ENCODE results near the gene SPATA20. TPM values are rescaled to one million over a fixed set of nuclear protein-coding genes. Genes with fewer than 3 reads are reported as not detected.
A peak's percentile ranks its signal among the peaks of the same experiment; 100 is the strongest.

The SPATA20 gene
- total and polyA plus RNA-seq, 4 donors = 31.5 to 45.9 (median 44.0) TPM

- 93% methylated on average over 8 of the region's 9 CpGs for WGBS (ENCODE audit: insufficient coverage)
- H3K4me1 ChIP-seq (ENCODE audit: control insufficient read depth, insufficient read depth, low read length) = peaks cover 20% of the 10 kb centered on the region
- H3K9me3 ChIP-seq (ENCODE audit: control insufficient read depth, insufficient read depth, low read length) = no peaks in the 10 kb centered on the region
- peaks cover 80% of the 10 kb centered on the region for H3K36me3 ChIP-seq (ENCODE audit: control insufficient read depth, insufficient read depth, low read length)
- no peak overlapping the region for H3K4me3 ChIP-seq (ENCODE audit: low read depth, low read length)
- no peaks in the 10 kb centered on the region for H3K27me3 ChIP-seq (ENCODE audit: control insufficient read depth, insufficient read depth, low read length)
- no peak overlapping the region for H3K27ac ChIP-seq (ENCODE audit: low read depth, low read length)
- peak in 1 of 6 donors; percentile 34 for DNase-seq (ENCODE audit: low read depth in 4 of 6, low spot score in 6 of 6)
Observed at GRCh38 chr17:50580646-50581045, 33.7 kb downstream of the SPATA20 start.

- H3K27ac ChIP-seq (ENCODE audit: low read depth, low read length) = no peak overlapping the region
- H3K36me3 ChIP-seq (ENCODE audit: control insufficient read depth, insufficient read depth, low read length) = peaks cover 79% of the 10 kb centered on the region
- 80% methylated on average over 4 of the region's 12 CpGs for WGBS (ENCODE audit: insufficient coverage)
- no peak overlapping the region for H3K4me3 ChIP-seq (ENCODE audit: low read depth, low read length)
- H3K9me3 ChIP-seq (ENCODE audit: control insufficient read depth, insufficient read depth, low read length) = no peaks in the 10 kb centered on the region
- H3K27me3 ChIP-seq (ENCODE audit: control insufficient read depth, insufficient read depth, low read length) = no peaks in the 10 kb centered on the region
- no peak for DNase-seq (ENCODE audit: low read depth in 4 of 6, low spot score in 6 of 6)
- H3K4me1 ChIP-seq (ENCODE audit: control insufficient read depth, insufficient read depth, low read length) = peaks cover 25% of the 10 kb centered on the region
Observed at GRCh38 chr17:50581316-50581715, 34.3 kb downstream of the SPATA20 start.

DNA sequence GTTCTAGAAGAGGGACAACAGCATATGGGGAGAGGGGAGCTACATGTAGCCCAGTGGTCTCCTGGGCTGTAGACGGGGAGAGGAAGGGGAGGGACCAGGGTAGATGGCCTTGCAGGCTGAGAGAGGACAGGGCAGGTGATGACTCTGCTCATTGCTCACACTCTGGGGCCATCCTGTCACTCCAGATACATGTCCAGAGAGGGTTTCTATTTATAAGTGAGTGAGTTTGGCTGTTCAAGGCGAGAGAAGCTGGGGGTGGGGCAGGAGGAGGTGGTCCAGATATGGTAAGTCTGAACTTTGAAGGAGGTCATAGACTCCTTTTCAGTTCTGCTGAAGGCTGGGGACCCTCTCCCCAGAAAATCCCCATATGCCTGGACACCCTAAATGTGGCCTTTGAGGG is 35.8 kb downstream of the SPATA20 start:
- DNase-seq (ENCODE audit: low read depth in 4 of 6, low spot score in 6 of 6) = no peak
- WGBS (ENCODE audit: insufficient coverage) = 100% methylated on average over 1 of the region's 2 CpGs
- peaks cover 38% of the 10 kb centered on the region for H3K4me1 ChIP-seq (ENCODE audit: control insufficient read depth, insufficient read depth, low read length)
- H3K36me3 ChIP-seq (ENCODE audit: control insufficient read depth, insufficient read depth, low read length) = peaks cover 70% of the 10 kb centered on the region
- H3K27ac ChIP-seq (ENCODE audit: low read depth, low read length) = no peak overlapping the region
- H3K4me3 ChIP-seq (ENCODE audit: low read depth, low read length) = no peak overlapping the region
- H3K9me3 ChIP-seq (ENCODE audit: control insufficient read depth, insufficient read depth, low read length) = no peaks in the 10 kb centered on the region
- no peaks in the 10 kb centered on the region for H3K27me3 ChIP-seq (ENCODE audit: control insufficient read depth, insufficient read depth, low read length)

- 44% methylated on average over 7 of the region's 7 CpGs for WGBS (ENCODE audit: insufficient coverage)
- H3K4me3 ChIP-seq (ENCODE audit: low read depth, low read length) = no peak overlapping the region
- H3K9me3 ChIP-seq (ENCODE audit: control insufficient read depth, insufficient read depth, low read length) = no peaks in the 10 kb centered on the region
- peaks cover 45% of the 10 kb centered on the region for H3K4me1 ChIP-seq (ENCODE audit: control insufficient read depth, insufficient read depth, low read length)
- H3K36me3 ChIP-seq (ENCODE audit: control insufficient read depth, insufficient read depth, low read length) = peaks cover 67% of the 10 kb centered on the region
- H3K27ac ChIP-seq (ENCODE audit: low read depth, low read length) = peak overlapping the region; percentile 2
- no peaks in the 10 kb centered on the region for H3K27me3 ChIP-seq (ENCODE audit: control insufficient read depth, insufficient read depth, low read length)
- no peak for DNase-seq (ENCODE audit: low read depth in 4 of 6, low spot score in 6 of 6)
Observed at GRCh38 chr17:50583641-50584040, 36.7 kb downstream of the SPATA20 start.

- Histone ChIP-seq H3K4me3 (ENCODE audit: low read depth, low read length) (no peak overlapping the region), H3K9me3 (ENCODE audit: control insufficient read depth, insufficient read depth, low read length) (no peaks in the 10 kb centered on the region), H3K36me3 (ENCODE audit: control insufficient read depth, insufficient read depth, low read length) (peaks cover 66% of the 10 kb centered on the region), H3K27ac (ENCODE audit: low read depth, low read length) (peak overlapping the region; percentile 2), H3K4me1 (ENCODE audit: control insufficient read depth, insufficient read depth, low read length) (peaks cover 46% of the 10 kb centered on the region), H3K27me3 (ENCODE audit: control insufficient read depth, insufficient read depth, low read length) (no peaks in the 10 kb centered on the region)
- peak in 1 of 6 donors; percentile 49 for DNase-seq (ENCODE audit: low read depth in 4 of 6, low spot score in 6 of 6)
- WGBS (ENCODE audit: insufficient coverage) = 60% methylated on average over 4 of the region's 4 CpGs
Observed at GRCh38 chr17:50584116-50584515, 37.1 kb downstream of the SPATA20 start.

DNA sequence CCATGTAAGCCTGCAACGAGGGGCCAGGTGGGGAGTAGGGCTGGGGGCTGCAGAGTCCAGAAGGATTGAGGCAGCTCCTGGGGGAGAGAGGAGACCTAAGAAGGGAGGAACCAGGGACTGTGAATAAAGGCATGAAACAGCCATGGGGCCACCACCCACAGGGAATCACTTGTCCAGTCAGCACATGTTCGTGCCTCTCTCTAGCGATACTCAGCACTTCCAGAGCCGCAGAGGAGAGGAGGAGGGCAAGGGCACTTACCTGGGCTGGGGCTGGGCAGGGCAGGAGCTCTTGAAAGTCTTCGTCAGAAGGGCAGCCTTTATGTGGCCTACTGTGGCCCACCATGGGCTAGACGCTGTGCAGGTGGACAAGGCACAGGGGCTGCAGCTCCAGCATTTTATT is 37.8 kb downstream of the SPATA20 start:
- H3K27ac ChIP-seq (ENCODE audit: low read depth, low read length) = no peak overlapping the region
- no peaks in the 10 kb centered on the region for H3K9me3 ChIP-seq (ENCODE audit: control insufficient read depth, insufficient read depth, low read length)
- H3K4me3 ChIP-seq (ENCODE audit: low read depth, low read length) = no peak overlapping the region
- H3K36me3 ChIP-seq (ENCODE audit: control insufficient read depth, insufficient read depth, low read length) = peaks cover 62% of the 10 kb centered on the region
- H3K27me3 ChIP-seq (ENCODE audit: control insufficient read depth, insufficient read depth, low read length) = no peaks in the 10 kb centered on the region
- peaks cover 52% of the 10 kb centered on the region for H3K4me1 ChIP-seq (ENCODE audit: control insufficient read depth, insufficient read depth, low read length)
- 78% methylated on average over 5 of the region's 6 CpGs for WGBS (ENCODE audit: insufficient coverage)
- no peak for DNase-seq (ENCODE audit: low read depth in 4 of 6, low spot score in 6 of 6)

DNA sequence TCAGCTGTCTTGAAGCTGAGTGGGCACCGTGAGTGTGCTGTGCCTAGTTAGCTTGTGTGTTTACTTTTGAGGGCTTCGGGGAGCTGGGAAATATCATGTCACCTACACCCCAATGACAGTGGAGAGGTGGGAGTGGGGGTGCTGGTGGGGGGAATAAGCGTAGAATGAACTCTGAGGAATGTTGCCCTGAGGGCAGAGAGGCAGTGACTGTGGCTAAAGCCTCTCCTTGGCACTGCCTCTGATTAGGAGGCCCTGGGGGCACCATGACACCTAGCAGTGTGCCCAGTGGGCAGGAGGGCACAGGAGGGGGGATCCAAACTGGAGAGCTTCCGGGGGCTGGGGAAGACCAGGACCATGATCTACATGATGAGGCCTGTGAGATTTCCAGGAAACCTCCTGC is 38.4 kb downstream of the SPATA20 start:
- no peak for DNase-seq (ENCODE audit: low read depth in 4 of 6, low spot score in 6 of 6)
- 85% methylated on average over 2 of the region's 4 CpGs for WGBS (ENCODE audit: insufficient coverage)
- Histone ChIP-seq H3K36me3 (ENCODE audit: control insufficient read depth, insufficient read depth, low read length) (peaks cover 61% of the 10 kb centered on the region), H3K27ac (ENCODE audit: low read depth, low read length) (no peak overlapping the region), H3K4me1 (ENCODE audit: control insufficient read depth, insufficient read depth, low read length) (peaks cover 58% of the 10 kb centered on the region), H3K27me3 (ENCODE audit: control insufficient read depth, insufficient read depth, low read length) (no peaks in the 10 kb centered on the region), H3K9me3 (ENCODE audit: control insufficient read depth, insufficient read depth, low read length) (no peaks in the 10 kb centered on the region), H3K4me3 (ENCODE audit: low read depth, low read length) (no peak overlapping the region)

- DNase-seq (ENCODE audit: low read depth in 4 of 6, low spot score in 6 of 6) = no peak
- Histone ChIP-seq H3K36me3 (ENCODE audit: control insufficient read depth, insufficient read depth, low read length) (peaks cover 61% of the 10 kb centered on the region), H3K27ac (ENCODE audit: low read depth, low read length) (no peak overlapping the region), H3K27me3 (ENCODE audit: control insufficient read depth, insufficient read depth, low read length) (no peaks in the 10 kb centered on the region), H3K9me3 (ENCODE audit: control insufficient read depth, insufficient read depth, low read length) (no peaks in the 10 kb centered on the region), H3K4me3 (ENCODE audit: low read depth, low read length) (no peak overlapping the region), H3K4me1 (ENCODE audit: control insufficient read depth, insufficient read depth, low read length) (peaks cover 63% of the 10 kb centered on the region)
- WGBS (ENCODE audit: insufficient coverage) = 63% methylated on average over 6 of the region's 8 CpGs
Observed at GRCh38 chr17:50585891-50586290, 38.9 kb downstream of the SPATA20 start.

DNA sequence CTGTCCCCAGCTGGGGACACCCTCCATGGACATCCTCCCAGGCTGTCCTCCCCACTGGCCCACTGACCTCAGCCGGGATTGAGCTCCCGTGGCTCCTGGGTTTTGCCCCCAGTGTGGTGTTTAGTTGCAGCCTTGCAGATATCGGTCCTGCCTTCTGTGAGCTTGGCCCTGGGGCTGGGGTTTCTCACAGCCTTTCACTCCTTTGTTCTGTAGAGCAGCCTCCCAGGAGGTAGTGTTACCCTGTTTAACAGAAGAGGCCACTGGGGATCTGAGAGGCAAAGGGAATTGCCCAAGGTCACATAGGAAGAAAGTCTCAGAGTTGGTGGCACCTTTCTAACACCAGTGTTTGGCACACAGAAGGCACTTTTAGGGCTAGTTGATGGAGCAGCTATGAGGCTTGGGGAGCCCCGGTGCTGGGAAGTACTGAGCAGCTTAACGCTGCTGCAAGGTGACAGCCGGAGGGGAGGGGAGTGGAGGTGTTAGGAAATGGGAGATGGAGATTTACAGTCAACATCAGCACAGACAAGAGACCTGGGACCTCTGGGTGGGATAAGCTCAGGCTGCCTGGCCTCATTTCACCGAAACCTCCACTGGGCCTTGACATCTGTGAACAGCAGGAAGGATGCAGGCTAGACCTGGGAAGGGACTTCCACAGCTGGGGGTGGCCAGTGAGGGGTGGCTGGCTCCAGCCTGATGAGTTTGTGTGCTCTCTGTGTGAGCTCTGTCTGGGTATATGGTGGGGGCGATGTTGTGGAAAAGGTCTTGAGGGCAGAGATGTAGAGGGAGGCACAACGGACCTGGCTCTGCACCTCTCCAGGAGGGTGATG is 39.7 kb downstream of the SPATA20 start:
- peaks cover 61% of the 10 kb centered on the region for H3K36me3 ChIP-seq (ENCODE audit: control insufficient read depth, insufficient read depth, low read length)
- peaks cover 67% of the 10 kb centered on the region for H3K4me1 ChIP-seq (ENCODE audit: control insufficient read depth, insufficient read depth, low read length)
- WGBS (ENCODE audit: insufficient coverage) = 73% methylated on average over 8 of the region's 9 CpGs
- no peaks in the 10 kb centered on the region for H3K9me3 ChIP-seq (ENCODE audit: control insufficient read depth, insufficient read depth, low read length)
- DNase-seq (ENCODE audit: low read depth in 4 of 6, low spot score in 6 of 6) = no peak
- H3K4me3 ChIP-seq (ENCODE audit: low read depth, low read length) = no peak overlapping the region
- H3K27me3 ChIP-seq (ENCODE audit: control insufficient read depth, insufficient read depth, low read length) = no peaks in the 10 kb centered on the region
- no peak overlapping the region for H3K27ac ChIP-seq (ENCODE audit: low read depth, low read length)

- WGBS (ENCODE audit: insufficient coverage) = 70% methylated on average over 6 of the region's 9 CpGs
- peaks cover 64% of the 10 kb centered on the region for H3K36me3 ChIP-seq (ENCODE audit: control insufficient read depth, insufficient read depth, low read length)
- H3K9me3 ChIP-seq (ENCODE audit: control insufficient read depth, insufficient read depth, low read length) = no peaks in the 10 kb centered on the region
- no peak for DNase-seq (ENCODE audit: low read depth in 4 of 6, low spot score in 6 of 6)
- H3K27ac ChIP-seq (ENCODE audit: low read depth, low read length) = no peak overlapping the region
- peaks cover 71% of the 10 kb centered on the region for H3K4me1 ChIP-seq (ENCODE audit: control insufficient read depth, insufficient read depth, low read length)
- no peak overlapping the region for H3K4me3 ChIP-seq (ENCODE audit: low read depth, low read length)
- H3K27me3 ChIP-seq (ENCODE audit: control insufficient read depth, insufficient read depth, low read length) = no peaks in the 10 kb centered on the region
Observed at GRCh38 chr17:50587571-50587970, 40.6 kb downstream of the SPATA20 start.

Data from spinal cord (tissue), 10 donors.